Effector memory CD4-positive, alpha-beta T cell (primary cell): ENCODE data around the gene TC2N.

Source experiments
- DNase-seq, 3 donors: peaks; one replicate each; pipeline ENCODE4 v3.0.0-alpha.2; 2020
- H3K27ac ChIP-seq: 2 replicates; pipeline ENCODE4 v1.7.0; 2013; ENCODE audit warnings: mild to moderate bottlenecking, low read length, moderate library complexity; ENCODE audit not compliant: insufficient read depth, poor library complexity, severe bottlenecking
- H3K27me3 ChIP-seq: replicated peaks from 2 replicates; pipeline ENCODE4 v1.7.0; 2013; ENCODE audit warnings: mild to moderate bottlenecking, low read length; ENCODE audit not compliant: insufficient read depth, control insufficient read depth, poor library complexity, severe bottlenecking
- H3K36me3 ChIP-seq: 2 replicates; pipeline ENCODE4 v1.7.0; 2013; ENCODE audit warnings: mild to moderate bottlenecking, low read length, moderate library complexity; ENCODE audit not compliant: control insufficient read depth, insufficient read depth
- H3K4me1 ChIP-seq: 2 replicates; pipeline ENCODE4 v1.7.0; 2013; ENCODE audit warnings: low read length, mild to moderate bottlenecking; ENCODE audit not compliant: control insufficient read depth, insufficient read depth, poor library complexity, severe bottlenecking
- H3K4me3 ChIP-seq: 2 replicates; pipeline ENCODE4 v1.7.0; 2013; ENCODE audit warnings: low read length, low read depth, mild to moderate bottlenecking; ENCODE audit not compliant: insufficient read depth, poor library complexity, severe bottlenecking
- H3K9me3 ChIP-seq: 2 replicates; pipeline ENCODE4 v1.7.0; 2013; ENCODE audit warnings: mild to moderate bottlenecking, low read length, moderate library complexity; ENCODE audit not compliant: control insufficient read depth
- total RNA-seq, 3 donors: gene quantifications; one replicate each; lab custom pipeline; 2026; lab: John Stamatoyannopoulos, UW

Gene TC2N
- 314 to 400 (median 367) reads per million in 3 donors for total RNA-seq

- peak in 2 of 3 donors; percentile 41 to 47 for DNase-seq
- no peaks in the 10 kb centered on the region for H3K9me3 ChIP-seq
- peak within 1 kb of the TSS; percentile 66 for H3K4me3 ChIP-seq
- peaks cover 12% of the 10 kb centered on the region for H3K36me3 ChIP-seq
- peak within 1 kb of the TSS; percentile 88 for H3K27ac ChIP-seq
- peaks cover 58% of the 10 kb centered on the region for H3K4me1 ChIP-seq
- H3K27me3 ChIP-seq = no peaks in the 10 kb centered on the region
Measured at GRCh38 chr14:91867316-91867988, at the start of gene TC2N. TSS of gene TC2N (minus strand) at chr14:91867536. CDS start at chr14:91813769, 53,767 bp downstream.

GRCh38 chr14:91912035-91912434 is 44.7 kb upstream of the TC2N start:
- H3K9me3 ChIP-seq = no peaks in the 10 kb centered on the region
- H3K36me3 ChIP-seq = no peaks in the 10 kb centered on the region
- H3K4me3 ChIP-seq = no peak overlapping the region
- no peaks in the 10 kb centered on the region for H3K4me1 ChIP-seq
- no peak overlapping the region for H3K27ac ChIP-seq
- H3K27me3 ChIP-seq = no peaks in the 10 kb centered on the region
- DNase-seq = no peak

DNA sequence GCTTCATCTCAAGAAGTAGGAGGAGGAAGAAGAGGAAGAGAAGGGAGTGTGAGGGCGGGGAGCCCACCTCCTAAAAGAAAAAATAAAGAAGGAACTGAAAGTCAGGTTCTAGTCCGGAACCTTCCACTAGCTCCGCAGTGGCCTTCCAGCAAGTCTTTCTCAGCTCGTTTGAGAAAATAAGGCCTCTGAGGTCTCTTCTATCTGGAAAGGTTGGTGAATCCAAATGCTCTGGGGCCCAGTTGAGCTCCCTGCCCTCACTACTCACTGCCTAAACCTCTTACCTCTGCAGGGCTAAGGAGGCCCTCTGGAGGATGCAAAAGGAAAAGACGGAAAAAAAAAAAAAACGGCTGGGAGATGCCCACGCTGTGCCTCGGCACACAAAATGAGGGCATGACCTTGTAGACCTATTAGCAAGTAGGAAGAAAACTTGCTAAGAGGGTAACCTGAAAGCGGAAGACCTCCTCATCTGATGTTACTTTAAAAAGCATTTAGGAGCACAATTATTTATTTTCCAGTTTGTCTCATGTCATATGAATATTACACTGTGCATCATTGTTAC is 44.2 kb upstream of the TC2N start:
- H3K36me3 ChIP-seq = no peaks in the 10 kb centered on the region
- no peaks in the 10 kb centered on the region for H3K27me3 ChIP-seq
- DNase-seq = peak; percentile 5 to 20 (median 17)
- H3K4me3 ChIP-seq = no peak overlapping the region
- no peaks in the 10 kb centered on the region for H3K9me3 ChIP-seq
- H3K27ac ChIP-seq = no peak overlapping the region
- H3K4me1 ChIP-seq = no peaks in the 10 kb centered on the region

GRCh38 chr14:91910196-91910595 is 42.9 kb upstream of the TC2N start:
- no peaks in the 10 kb centered on the region for H3K4me1 ChIP-seq
- no peaks in the 10 kb centered on the region for H3K27me3 ChIP-seq
- H3K36me3 ChIP-seq = no peaks in the 10 kb centered on the region
- DNase-seq = no peak
- H3K4me3 ChIP-seq = no peak overlapping the region
- no peaks in the 10 kb centered on the region for H3K9me3 ChIP-seq
- H3K27ac ChIP-seq = no peak overlapping the region

- no peaks in the 10 kb centered on the region for H3K27me3 ChIP-seq
- no peak for DNase-seq
Measured at GRCh38 chr14:91906374-91906773, 39.0 kb upstream of the TC2N start.

GRCh38 chr14:91904956-91905645 is 37.8 kb upstream of the TC2N start:
- H3K27ac ChIP-seq = no peak overlapping the region
- DNase-seq = no peak
- H3K27me3 ChIP-seq = no peaks in the 10 kb centered on the region
- H3K9me3 ChIP-seq = no peaks in the 10 kb centered on the region
- no peaks in the 10 kb centered on the region for H3K4me1 ChIP-seq
- H3K4me3 ChIP-seq = no peak overlapping the region
- H3K36me3 ChIP-seq = no peaks in the 10 kb centered on the region

More at GRCh38 chr14:91906374-91906773, 39.0 kb upstream of the TC2N start:
- Histone ChIP-seq H3K36me3 (no peaks in the 10 kb centered on the region), H3K4me3 (no peak overlapping the region), H3K4me1 (no peaks in the 10 kb centered on the region), H3K9me3 (no peaks in the 10 kb centered on the region), H3K27ac (no peak overlapping the region)

GRCh38 chr14:91904483-91904882 is 37.1 kb upstream of the TC2N start:
- no peaks in the 10 kb centered on the region for H3K9me3 ChIP-seq
- no peaks in the 10 kb centered on the region for H3K27me3 ChIP-seq
- no peak overlapping the region for H3K27ac ChIP-seq

DNA sequence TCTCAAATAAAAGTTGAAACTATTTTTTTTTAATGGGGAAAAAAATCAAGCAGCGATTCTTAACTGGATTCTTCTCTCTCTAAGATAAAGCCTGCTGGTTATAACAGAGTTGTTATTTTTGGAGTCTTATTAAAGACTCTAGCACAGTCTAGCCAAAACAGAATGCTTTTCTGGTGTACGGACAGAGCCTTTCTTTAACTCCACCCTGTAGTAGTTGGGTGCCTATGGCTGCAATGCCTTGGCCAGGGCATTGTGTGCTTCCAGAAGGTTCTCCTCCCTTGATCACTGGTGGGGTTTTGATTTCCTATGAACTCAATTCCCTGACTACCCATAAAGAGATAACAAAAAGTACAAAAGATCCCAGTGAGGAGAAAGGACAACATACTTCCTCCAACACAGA is 35.7 kb upstream of the TC2N start:
- H3K9me3 ChIP-seq = no peaks in the 10 kb centered on the region
- no peak overlapping the region for H3K27ac ChIP-seq
- no peak overlapping the region for H3K4me3 ChIP-seq
- no peaks in the 10 kb centered on the region for H3K27me3 ChIP-seq
- no peak for DNase-seq
- H3K36me3 ChIP-seq = no peaks in the 10 kb centered on the region
- H3K4me1 ChIP-seq = no peaks in the 10 kb centered on the region

More at GRCh38 chr14:91904483-91904882, 37.1 kb upstream of the TC2N start:
- Histone ChIP-seq H3K4me3 (no peak overlapping the region), H3K36me3 (no peaks in the 10 kb centered on the region), H3K4me1 (no peaks in the 10 kb centered on the region)
- no peak for DNase-seq

GRCh38 chr14:91902336-91902735 is 35.0 kb upstream of the TC2N start:
- no peaks in the 10 kb centered on the region for H3K36me3 ChIP-seq
- no peaks in the 10 kb centered on the region for H3K27me3 ChIP-seq
- no peak for DNase-seq
- no peak overlapping the region for H3K27ac ChIP-seq
- H3K4me1 ChIP-seq = no peaks in the 10 kb centered on the region
- no peaks in the 10 kb centered on the region for H3K9me3 ChIP-seq
- H3K4me3 ChIP-seq = no peak overlapping the region
